ENCODE data around the gene RPL36. TPM values are rescaled to one million over a fixed set of nuclear protein-coding genes. Genes with fewer than 3 reads are reported as not detected.

Gene RPL36
- polyA plus RNA-seq, 3 donors: 336 to 708 (median 627) TPM

DNA sequence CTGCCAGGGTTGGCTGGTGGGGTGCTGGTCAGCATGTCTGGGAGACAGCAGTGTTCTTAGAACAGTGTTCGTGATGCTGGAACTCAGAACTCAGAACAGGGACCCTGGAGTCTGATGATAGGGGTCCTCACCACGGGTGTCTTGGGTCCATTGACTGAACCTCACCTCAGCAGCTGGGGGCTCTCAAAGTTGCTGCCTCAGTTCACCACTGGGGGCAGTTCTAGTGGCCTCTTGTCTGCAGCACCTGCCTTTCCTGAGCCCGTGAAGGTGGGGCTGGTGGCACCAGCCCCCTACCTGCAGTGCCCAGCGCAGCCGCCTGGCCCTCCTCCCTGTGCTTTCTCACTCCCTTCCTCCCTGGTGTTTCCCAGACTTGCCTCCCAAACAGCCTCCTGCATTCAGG is 38.7 kb upstream of the RPL36 start:
- Histone ChIP-seq H2AFZ (ENCODE audit: insufficient read depth, low read depth, low read length, poor library complexity, severe bottlenecking) (no peak overlapping the region), H4K20me1 (ENCODE audit: insufficient read depth, low read length) (peaks cover 83% of the 10 kb centered on the region), H3K4me1 (ENCODE audit: control insufficient read depth in 1 of 2, insufficient read depth in 2 of 2, low read length in 2 of 2) (no peaks in the 10 kb centered on the region), H3K9me3 (replicated peaks in 1 of 2; ENCODE audit: control insufficient read depth in 1 of 2, insufficient read depth in 1 of 2, low read length in 2 of 2) (no peaks in the 10 kb centered on the region), H3K27ac (ENCODE audit: low read depth in 1 of 2, low read length in 2 of 2) (no peak overlapping the region), H3K79me2 (ENCODE audit: insufficient read depth, low read length) (peaks cover 16% of the 10 kb centered on the region), H3K4me3 (replicated peaks in 1 of 3; ENCODE audit: low read depth in 2 of 3, low read length in 3 of 3) (no peak overlapping the region), H3K36me3 (replicated peaks in 1 of 2; ENCODE audit: control insufficient read depth in 1 of 2, insufficient read depth in 2 of 2, low read length in 2 of 2) (peaks cover 88 to 94% of the 10 kb centered on the region in 2 donors), H3K9ac (ENCODE audit: insufficient read depth, low read length, poor library complexity, severe bottlenecking) (no peak overlapping the region), H3K27me3 (ENCODE audit: control insufficient read depth in 2 of 2, insufficient read depth in 2 of 2, low read length in 2 of 2) (no peaks in the 10 kb centered on the region), H3K4me2 (replicated peaks; ENCODE audit: extremely low read depth, low read length, poor library complexity, severe bottlenecking) (no peak overlapping the region)
- WGBS (ENCODE audit: insufficient coverage): 100% methylated on average over 5 of the region's 5 CpGs
- peak overlapping the region in 1 of 7 donors; percentile 37 for H3K27ac Mint-ChIP-seq
- H3K36me3 Mint-ChIP-seq: peaks cover 86 to 92% of the 10 kb centered on the region in 2 donors
- no peaks in the 10 kb centered on the region for H3K9me3 Mint-ChIP-seq
- DNase-seq: no peak
- H3K4me1 Mint-ChIP-seq: no peaks in the 10 kb centered on the region
- H3K4me3 Mint-ChIP-seq: no peak overlapping the region
- intact Hi-C loops (cut with micrococcal nuclease): no loop called here
- H3K27me3 Mint-ChIP-seq (ENCODE audit: low read depth in 3 of 3): no peaks in the 10 kb centered on the region
- TF ChIP-seq, protein P1, sequence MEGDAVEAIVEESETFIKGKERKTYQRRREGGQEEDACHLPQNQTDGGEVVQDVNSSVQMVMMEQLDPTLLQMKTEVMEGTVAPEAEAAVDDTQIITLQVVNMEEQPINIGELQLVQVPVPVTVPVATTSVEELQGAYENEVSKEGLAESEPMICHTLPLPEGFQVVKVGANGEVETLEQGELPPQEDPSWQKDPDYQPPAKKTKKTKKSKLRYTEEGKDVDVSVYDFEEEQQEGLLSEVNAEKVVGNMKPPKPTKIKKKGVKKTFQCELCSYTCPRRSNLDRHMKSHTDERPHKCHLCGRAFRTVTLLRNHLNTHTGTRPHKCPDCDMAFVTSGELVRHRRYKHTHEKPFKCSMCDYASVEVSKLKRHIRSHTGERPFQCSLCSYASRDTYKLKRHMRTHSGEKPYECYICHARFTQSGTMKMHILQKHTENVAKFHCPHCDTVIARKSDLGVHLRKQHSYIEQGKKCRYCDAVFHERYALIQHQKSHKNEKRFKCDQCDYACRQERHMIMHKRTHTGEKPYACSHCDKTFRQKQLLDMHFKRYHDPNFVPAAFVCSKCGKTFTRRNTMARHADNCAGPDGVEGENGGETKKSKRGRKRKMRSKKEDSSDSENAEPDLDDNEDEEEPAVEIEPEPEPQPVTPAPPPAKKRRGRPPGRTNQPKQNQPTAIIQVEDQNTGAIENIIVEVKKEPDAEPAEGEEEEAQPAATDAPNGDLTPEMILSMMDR (IDR thresholded peaks at IDR 0.05): no peak

DNA sequence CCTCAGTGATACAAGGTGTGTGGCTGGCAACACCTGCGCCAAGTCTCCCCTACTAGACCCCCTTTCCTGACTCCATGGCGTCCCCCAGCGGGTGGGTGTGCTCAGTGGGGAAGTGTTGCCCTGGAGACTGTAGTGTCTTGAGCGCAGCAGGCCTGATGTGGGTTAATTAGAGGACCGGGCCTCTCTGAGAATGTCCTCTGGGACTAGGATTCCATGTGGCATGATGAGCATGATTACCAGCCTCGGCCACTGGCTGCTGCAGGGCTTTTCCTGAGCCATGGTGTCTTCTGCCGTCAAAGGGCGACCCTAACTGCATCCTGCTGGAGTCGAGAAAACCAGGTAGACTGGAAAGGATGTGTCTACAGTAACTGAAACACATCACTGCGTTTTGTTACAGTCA is 37.8 kb upstream of the RPL36 start:
- peak overlapping the region in 2 of 7 donors; percentile 42 to 63 for H3K27ac Mint-ChIP-seq
- Histone ChIP-seq H3K79me2 (ENCODE audit: insufficient read depth, low read length) (peaks cover 7% of the 10 kb centered on the region), H3K9me3 (replicated peaks in 1 of 2; ENCODE audit: control insufficient read depth in 1 of 2, insufficient read depth in 1 of 2, low read length in 2 of 2) (no peaks in the 10 kb centered on the region), H3K4me3 (replicated peaks in 1 of 3; ENCODE audit: low read depth in 2 of 3, low read length in 3 of 3) (no peak overlapping the region), H3K4me1 (ENCODE audit: control insufficient read depth in 1 of 2, insufficient read depth in 2 of 2, low read length in 2 of 2) (no peaks in the 10 kb centered on the region), H3K4me2 (replicated peaks; ENCODE audit: extremely low read depth, low read length, poor library complexity, severe bottlenecking) (no peak overlapping the region), H3K9ac (ENCODE audit: insufficient read depth, low read length, poor library complexity, severe bottlenecking) (no peak overlapping the region), H4K20me1 (ENCODE audit: insufficient read depth, low read length) (peaks cover 79% of the 10 kb centered on the region), H3K27me3 (ENCODE audit: control insufficient read depth in 2 of 2, insufficient read depth in 2 of 2, low read length in 2 of 2) (no peaks in the 10 kb centered on the region), H3K36me3 (replicated peaks in 1 of 2; ENCODE audit: control insufficient read depth in 1 of 2, insufficient read depth in 2 of 2, low read length in 2 of 2) (peaks cover 86 to 93% of the 10 kb centered on the region in 2 donors), H3K27ac (ENCODE audit: low read depth in 1 of 2, low read length in 2 of 2) (no peak overlapping the region), H2AFZ (ENCODE audit: insufficient read depth, low read depth, low read length, poor library complexity, severe bottlenecking) (no peak overlapping the region)
- H3K4me3 Mint-ChIP-seq: no peak overlapping the region
- peaks cover 84 to 92% of the 10 kb centered on the region in 2 donors for H3K36me3 Mint-ChIP-seq
- WGBS (ENCODE audit: insufficient coverage): 97% methylated on average over 7 of the region's 10 CpGs
- TF ChIP-seq, protein P1 (IDR thresholded peaks at IDR 0.05): no peak
- no peaks in the 10 kb centered on the region for H3K9me3 Mint-ChIP-seq
- no peak for DNase-seq
- H3K27me3 Mint-ChIP-seq (ENCODE audit: low read depth in 3 of 3): no peaks in the 10 kb centered on the region
- intact Hi-C loops (cut with micrococcal nuclease): no loop called here
- no peaks in the 10 kb centered on the region for H3K4me1 Mint-ChIP-seq

All from CD14-positive monocyte (primary cell).